HL-60 (cell line): ENCODE measurements around the gene RTF2.

Source experiments
- CTCF ChIP-seq: IDR thresholded peaks from one replicate; pipeline ENCODE4 v1.5.1; 2011; ENCODE audit warnings: low read length, control low read depth, inconsistent platforms; ENCODE audit not compliant: insufficient read depth
- GABPA ChIP-seq: IDR thresholded peaks from 2 replicates; pipeline ENCODE4 v1.6.1; 2012; ENCODE audit warnings: low read depth
- POLR2AphosphoS5 ChIP-seq: IDR thresholded peaks from 2 replicates; pipeline ENCODE4 v1.6.1; 2012; ENCODE audit warnings: low read depth
- REST ChIP-seq: IDR thresholded peaks from 2 replicates; pipeline ENCODE4 v1.6.1; 2012; ENCODE audit warnings: low read depth; ENCODE audit not compliant: insufficient replicate concordance
- SPI1 ChIP-seq: IDR thresholded peaks from 2 replicates; pipeline ENCODE4 v1.6.1; 2012; ENCODE audit warnings: low read depth, mild to moderate bottlenecking, borderline replicate concordance

GRCh38 chr20:56420940-56421688, 47.3 kb upstream of the RTF2 start:
- TF ChIP-seq CTCF: no peak
- TF ChIP-seq REST: no peak
- no peak for TF ChIP-seq POLR2AphosphoS5
- TF ChIP-seq SPI1: no peak
- TF ChIP-seq GABPA: no peak
